HL-60 (cell line): Measurements from ENCODE around the gene RPS6KA3.

Experiments
- CTCF ChIP-seq: IDR thresholded peaks from one replicate; pipeline ENCODE4 v1.5.1; 2011; ENCODE audit warnings: low read length, control low read depth, inconsistent platforms; ENCODE audit not compliant: insufficient read depth
- GABPA ChIP-seq: IDR thresholded peaks from 2 replicates; pipeline ENCODE4 v1.6.1; 2012; ENCODE audit warnings: low read depth
- POLR2AphosphoS5 ChIP-seq: IDR thresholded peaks from 2 replicates; pipeline ENCODE4 v1.6.1; 2012; ENCODE audit warnings: low read depth
- REST ChIP-seq: IDR thresholded peaks from 2 replicates; pipeline ENCODE4 v1.6.1; 2012; ENCODE audit warnings: low read depth; ENCODE audit not compliant: insufficient replicate concordance
- SPI1 ChIP-seq: IDR thresholded peaks from 2 replicates; pipeline ENCODE4 v1.6.1; 2012; ENCODE audit warnings: low read depth, mild to moderate bottlenecking, borderline replicate concordance

DNA sequence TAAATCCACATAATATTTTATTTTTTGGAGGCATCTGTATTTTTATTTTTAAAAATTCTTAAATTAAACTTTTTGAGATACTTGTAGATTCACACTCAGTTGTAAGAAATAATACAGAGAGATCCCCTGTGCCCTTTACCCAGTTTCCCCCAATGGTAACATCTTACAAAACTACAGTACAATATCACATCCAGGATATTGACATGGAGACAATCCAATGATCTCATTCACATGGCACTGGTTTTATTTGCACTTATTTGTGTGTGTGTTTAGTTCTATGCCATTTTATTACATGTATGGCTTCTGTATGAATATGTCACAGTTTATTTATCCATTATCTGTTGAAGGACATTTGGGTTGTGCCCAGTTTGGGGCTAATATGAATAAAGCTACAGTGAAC lies 89.6 kb downstream of the RPS6KA3 start:
- no peak for TF ChIP-seq CTCF
- no peak for TF ChIP-seq POLR2AphosphoS5
- no peak for TF ChIP-seq REST
- TF ChIP-seq GABPA: no peak
- TF ChIP-seq SPI1: no peak
